Endothelial cell of umbilical vein (primary cell): ENCODE data around the gene CHID1.

Experiments
- EZH2 ChIP-seq: IDR thresholded peaks from 2 replicates; pipeline ENCODE4 v1.6.1; 2012; ENCODE audit warnings: borderline replicate concordance, low read depth, mild to moderate bottlenecking, moderate library complexity, low read length, inconsistent platforms; ENCODE audit not compliant: severe bottlenecking
- FOS ChIP-seq: IDR thresholded peaks from 2 replicates; pipeline ENCODE4 v1.6.1; 2011; ENCODE audit warnings: mild to moderate bottlenecking, low read length, moderate library complexity, borderline replicate concordance; ENCODE audit not compliant: insufficient read depth
- MYC ChIP-seq: IDR thresholded peaks from one replicate; pipeline ENCODE4 v1.6.1; 2011; ENCODE audit warnings: mild to moderate bottlenecking, low read depth, low read length
- POLR2A ChIP-seq: IDR thresholded peaks from 2 replicates; pipeline ENCODE4 v1.6.1; 2012; ENCODE audit warnings: low read depth, mild to moderate bottlenecking, control low read depth, low read length
- POLR2AphosphoS5 ChIP-seq: IDR thresholded peaks from 2 replicates; pipeline ENCODE4 v1.6.1; 2012; ENCODE audit warnings: low read depth, mild to moderate bottlenecking, control low read depth, low read length, moderate library complexity; ENCODE audit not compliant: insufficient read depth
- TF ChIP-seq, protein P1 (sequence below), 2 donors: IDR thresholded peaks; 1 replicate in 1 of 2; 2 replicates in 1 of 2; pipeline ENCODE4 v1.5.1; 2011; ENCODE audit warnings: low read length in 2 of 2, mild to moderate bottlenecking in 2 of 2, moderate library complexity in 2 of 2, control low read depth in 1 of 2, inconsistent platforms in 1 of 2, low read depth in 1 of 2; ENCODE audit not compliant: insufficient read depth in 1 of 2; ENCODE audit errors: extremely low read depth in 1 of 2
- TF ChIP-seq, protein P2 (sequence below): IDR thresholded peaks from 2 replicates; pipeline ENCODE4 v1.6.1; 2011; ENCODE audit not compliant: insufficient read depth, insufficient read length

DNA sequence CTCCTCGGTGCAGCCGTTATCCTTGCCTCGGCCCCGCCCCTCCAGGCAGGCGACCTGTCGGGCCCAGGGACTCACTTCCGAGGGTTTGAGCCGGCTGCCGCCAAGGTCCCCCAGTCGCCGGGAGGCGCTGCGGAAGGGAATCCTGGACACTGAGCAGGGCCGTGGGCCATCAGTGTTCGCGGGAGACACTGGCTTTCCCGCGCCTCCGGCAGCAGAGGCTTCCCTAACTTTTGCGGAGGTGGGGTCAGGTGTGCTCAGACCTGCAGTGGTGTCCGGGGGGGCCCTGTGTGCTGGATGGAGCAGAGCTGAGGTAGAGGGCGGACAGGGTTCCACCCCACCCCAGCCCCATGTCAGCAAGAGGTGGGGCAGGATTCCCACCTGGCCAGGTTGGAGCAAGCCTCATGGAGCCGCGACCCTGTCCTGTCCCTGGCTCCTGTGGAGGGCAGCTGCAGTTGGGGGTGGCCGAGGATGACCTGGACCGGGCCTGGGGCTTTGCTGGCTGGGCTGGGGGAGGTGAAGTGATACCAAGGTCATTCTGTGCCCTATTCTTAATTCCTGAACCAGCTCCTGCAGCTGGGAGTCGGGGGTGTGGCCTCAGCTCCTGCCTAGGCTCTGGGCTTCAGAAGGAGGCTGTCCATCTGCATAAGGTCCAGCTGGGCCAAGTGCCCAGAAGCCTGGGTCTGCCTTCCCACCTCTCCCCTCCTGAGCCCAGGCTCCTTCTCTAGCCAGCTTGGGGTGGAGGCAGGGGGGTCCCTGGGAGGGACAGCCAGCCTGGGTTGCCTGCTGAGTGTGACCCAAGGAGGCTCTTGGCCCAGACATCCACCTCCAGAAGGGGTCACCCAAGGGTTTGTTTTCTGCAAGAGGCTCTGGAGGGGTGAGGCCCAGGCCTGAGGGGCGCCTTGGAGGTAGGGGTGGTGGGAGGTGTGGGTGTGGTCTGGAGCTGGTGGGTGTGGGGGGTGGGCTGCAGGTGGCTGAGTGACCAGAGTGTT lies 59.5 kb downstream of the CHID1 start:
- TF ChIP-seq, protein P1, sequence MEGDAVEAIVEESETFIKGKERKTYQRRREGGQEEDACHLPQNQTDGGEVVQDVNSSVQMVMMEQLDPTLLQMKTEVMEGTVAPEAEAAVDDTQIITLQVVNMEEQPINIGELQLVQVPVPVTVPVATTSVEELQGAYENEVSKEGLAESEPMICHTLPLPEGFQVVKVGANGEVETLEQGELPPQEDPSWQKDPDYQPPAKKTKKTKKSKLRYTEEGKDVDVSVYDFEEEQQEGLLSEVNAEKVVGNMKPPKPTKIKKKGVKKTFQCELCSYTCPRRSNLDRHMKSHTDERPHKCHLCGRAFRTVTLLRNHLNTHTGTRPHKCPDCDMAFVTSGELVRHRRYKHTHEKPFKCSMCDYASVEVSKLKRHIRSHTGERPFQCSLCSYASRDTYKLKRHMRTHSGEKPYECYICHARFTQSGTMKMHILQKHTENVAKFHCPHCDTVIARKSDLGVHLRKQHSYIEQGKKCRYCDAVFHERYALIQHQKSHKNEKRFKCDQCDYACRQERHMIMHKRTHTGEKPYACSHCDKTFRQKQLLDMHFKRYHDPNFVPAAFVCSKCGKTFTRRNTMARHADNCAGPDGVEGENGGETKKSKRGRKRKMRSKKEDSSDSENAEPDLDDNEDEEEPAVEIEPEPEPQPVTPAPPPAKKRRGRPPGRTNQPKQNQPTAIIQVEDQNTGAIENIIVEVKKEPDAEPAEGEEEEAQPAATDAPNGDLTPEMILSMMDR (IDR thresholded peaks at IDR 0.05; ENCODE audit: extremely low read depth in 1 of 2, insufficient read depth in 1 of 2, low read depth in 1 of 2, low read length in 2 of 2): peak in 1 of 2 donors; percentile 4
- TF ChIP-seq POLR2AphosphoS5 (no peak), EZH2 (no peak), MYC (no peak), POLR2A (no peak), FOS (no peak)
- TF ChIP-seq, protein P2, sequence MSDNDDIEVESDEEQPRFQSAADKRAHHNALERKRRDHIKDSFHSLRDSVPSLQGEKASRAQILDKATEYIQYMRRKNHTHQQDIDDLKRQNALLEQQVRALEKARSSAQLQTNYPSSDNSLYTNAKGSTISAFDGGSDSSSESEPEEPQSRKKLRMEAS: no peak
